HepG2 (cell line): Measurements from ENCODE around the gene VWA1. TPM values are rescaled to one million over a fixed set of nuclear protein-coding genes. Genes with fewer than 3 reads are reported as not detected.

Experiments used
- CREB3 ChIP-seq: sonication (generic); formaldehyde crosslinking; IDR thresholded peaks from 2 replicates; pipeline ENCODE4 v1.5.0; 2020; ENCODE audit warnings: missing genetic modification reagents
- ELF3 ChIP-seq: IDR thresholded peaks from 2 replicates; pipeline ENCODE4 v1.6.1; 2016; ENCODE audit warnings: missing genetic modification reagents, missing compliant biosample characterization
- GATAD1 ChIP-seq: IDR thresholded peaks from 2 replicates; pipeline ENCODE4 v1.6.1; 2016; ENCODE audit warnings: missing genetic modification reagents, missing compliant biosample characterization
- MZF1 ChIP-seq: sonication (generic); formaldehyde crosslinking; IDR thresholded peaks from 2 replicates; pipeline ENCODE4 v1.8.1; 2023; ENCODE audit warnings: mild to moderate bottlenecking, missing genetic modification reagents, borderline replicate concordance
- NFATC3 ChIP-seq: sonication (generic); formaldehyde crosslinking; IDR thresholded peaks from 2 replicates; pipeline ENCODE4 v1.5.1; 2020; ENCODE audit warnings: mild to moderate bottlenecking, missing genetic modification reagents
- NRL ChIP-seq: sonication (generic); formaldehyde crosslinking; IDR thresholded peaks from 2 replicates; pipeline ENCODE4 v1.5.0; 2020; ENCODE audit warnings: missing genetic modification reagents, mild to moderate bottlenecking, moderate library complexity, borderline replicate concordance
- RBFOX2 ChIP-seq: fragments of 200-400 bp; formaldehyde crosslinking; IDR thresholded peaks from 2 replicates; pipeline ENCODE4 v1.6.1; 2017; ENCODE audit warnings: low read depth, mild to moderate bottlenecking, low read length
- RCOR2 ChIP-seq: IDR thresholded peaks from 2 replicates; pipeline ENCODE4 v1.6.1; 2016; ENCODE audit warnings: missing biosample characterization, missing genetic modification reagents
- SIN3A ChIP-seq: IDR thresholded peaks from 2 replicates; pipeline ENCODE4 v1.6.1; 2011; ENCODE audit warnings: low read depth, mild to moderate bottlenecking, control low read depth, low read length, borderline replicate concordance
- ZBTB1 ChIP-seq: sonication (generic); formaldehyde crosslinking; IDR thresholded peaks from 2 replicates; pipeline ENCODE4 v1.4.0; 2020; ENCODE audit warnings: missing genetic modification reagents, borderline replicate concordance
- ZBTB25 ChIP-seq: IDR thresholded peaks from 2 replicates; pipeline ENCODE4 v1.6.1; 2018; ENCODE audit warnings: missing genetic modification reagents
- ZBTB7B ChIP-seq: sonication (generic); formaldehyde crosslinking; IDR thresholded peaks from 2 replicates; pipeline ENCODE4 v1.4.0; 2020; ENCODE audit warnings: missing genetic modification reagents
- ZC3H4 ChIP-seq: sonication (generic); formaldehyde crosslinking; IDR thresholded peaks from 2 replicates; pipeline ENCODE4 v1.4.0; 2020; ENCODE audit warnings: missing genetic modification reagents, borderline replicate concordance
- ZEB1 ChIP-seq: IDR thresholded peaks from 2 replicates; pipeline ENCODE4 v1.6.1; 2012; ENCODE audit warnings: mild to moderate bottlenecking, low read depth, inconsistent platforms; ENCODE audit not compliant: insufficient replicate concordance
- ZNF724P ChIP-seq: sonication (generic); formaldehyde crosslinking; IDR thresholded peaks from 2 replicates; pipeline ENCODE4 v1.8.0; 2022; ENCODE audit warnings: missing genetic modification reagents, borderline replicate concordance
- polyA plus RNA-seq, 8 experiments: library from polyadenylated mRNA; depleted of rRNA in 3 of 8; stranded (reverse) in 7 of 8; unstranded in 1 of 8; fragments of >200 nt; fragmentation: Illumina TruSeq in 4 of 8; extraction: Trizol in 4 of 8; gene quantifications; 2 replicates each; pipeline versions ENCODE4 v1.2.1 to v1.2.3, GENCODE V29; 2011 to 2016; ENCODE audit warnings: low read depth in 4 of 8, missing spikeins in 1 of 8, mixed read lengths in 1 of 8; ENCODE audit not compliant: insufficient read depth in 1 of 8
- total RNA-seq, 5 experiments: library from RNA; depleted of rRNA; stranded (reverse); fragments of >200 nt; fragmentation: Illumina TruSeq; extraction: Trizol; gene quantifications; 2 replicates each; pipeline ENCODE4 v1.2.3, GENCODE V29; 2016; ENCODE audit warnings: low read depth in 1 of 5
- TF ChIP-seq, protein P1 (sequence below): sonication (generic); formaldehyde crosslinking; IDR thresholded peaks from 2 replicates; pipeline ENCODE4 v1.5.0; 2020; ENCODE audit warnings: mild to moderate bottlenecking, missing genetic modification reagents, borderline replicate concordance
- TF ChIP-seq, protein P2 (sequence below): sonication (generic); IDR thresholded peaks from 2 replicates; pipeline ENCODE4 v1.6.1; 2016; ENCODE audit warnings: low read depth, borderline replicate concordance
- TF ChIP-seq, protein P3 (sequence below): sonication (generic); formaldehyde crosslinking; IDR thresholded peaks from 2 replicates; pipeline ENCODE4 v1.4.0; 2020; ENCODE audit warnings: missing genetic modification reagents

VWA1 gene
- total and polyA plus RNA-seq, 2 of the 13 experiments (the other 11 are each of a cell fraction or from before 2014, with no cell fraction given), result 40.9 to 57.5 TPM

GRCh38 chr1:1430114-1430982 lies 5.1 kb upstream of the VWA1 start (continued):
- TF ChIP-seq, protein P1, sequence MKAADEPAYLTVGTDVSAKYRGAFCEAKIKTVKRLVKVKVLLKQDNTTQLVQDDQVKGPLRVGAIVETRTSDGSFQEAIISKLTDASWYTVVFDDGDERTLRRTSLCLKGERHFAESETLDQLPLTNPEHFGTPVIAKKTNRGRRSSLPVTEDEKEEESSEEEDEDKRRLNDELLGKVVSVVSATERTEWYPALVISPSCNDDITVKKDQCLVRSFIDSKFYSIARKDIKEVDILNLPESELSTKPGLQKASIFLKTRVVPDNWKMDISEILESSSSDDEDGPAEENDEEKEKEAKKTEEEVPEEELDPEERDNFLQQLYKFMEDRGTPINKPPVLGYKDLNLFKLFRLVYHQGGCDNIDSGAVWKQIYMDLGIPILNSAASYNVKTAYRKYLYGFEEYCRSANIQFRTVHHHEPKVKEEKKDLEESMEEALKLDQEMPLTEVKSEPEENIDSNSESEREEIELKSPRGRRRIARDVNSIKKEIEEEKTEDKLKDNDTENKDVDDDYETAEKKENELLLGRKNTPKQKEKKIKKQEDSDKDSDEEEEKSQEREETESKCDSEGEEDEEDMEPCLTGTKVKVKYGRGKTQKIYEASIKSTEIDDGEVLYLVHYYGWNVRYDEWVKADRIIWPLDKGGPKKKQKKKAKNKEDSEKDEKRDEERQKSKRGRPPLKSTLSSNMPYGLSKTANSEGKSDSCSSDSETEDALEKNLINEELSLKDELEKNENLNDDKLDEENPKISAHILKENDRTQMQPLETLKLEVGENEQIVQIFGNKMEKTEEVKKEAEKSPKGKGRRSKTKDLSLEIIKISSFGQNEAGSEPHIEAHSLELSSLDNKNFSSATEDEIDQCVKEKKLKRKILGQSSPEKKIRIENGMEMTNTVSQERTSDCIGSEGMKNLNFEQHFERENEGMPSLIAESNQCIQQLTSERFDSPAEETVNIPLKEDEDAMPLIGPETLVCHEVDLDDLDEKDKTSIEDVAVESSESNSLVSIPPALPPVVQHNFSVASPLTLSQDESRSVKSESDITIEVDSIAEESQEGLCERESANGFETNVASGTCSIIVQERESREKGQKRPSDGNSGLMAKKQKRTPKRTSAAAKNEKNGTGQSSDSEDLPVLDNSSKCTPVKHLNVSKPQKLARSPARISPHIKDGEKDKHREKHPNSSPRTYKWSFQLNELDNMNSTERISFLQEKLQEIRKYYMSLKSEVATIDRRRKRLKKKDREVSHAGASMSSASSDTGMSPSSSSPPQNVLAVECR (CRISPR knock-in tag), result peak; percentile 28; the same call in 1 of the 2 replicates
- TF ChIP-seq, protein P2, sequence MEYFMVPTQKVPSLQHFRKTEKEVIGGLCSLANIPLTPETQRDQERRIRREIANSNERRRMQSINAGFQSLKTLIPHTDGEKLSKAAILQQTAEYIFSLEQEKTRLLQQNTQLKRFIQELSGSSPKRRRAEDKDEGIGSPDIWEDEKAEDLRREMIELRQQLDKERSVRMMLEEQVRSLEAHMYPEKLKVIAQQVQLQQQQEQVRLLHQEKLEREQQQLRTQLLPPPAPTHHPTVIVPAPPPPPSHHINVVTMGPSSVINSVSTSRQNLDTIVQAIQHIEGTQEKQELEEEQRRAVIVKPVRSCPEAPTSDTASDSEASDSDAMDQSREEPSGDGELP, result peak; percentile 70; the same call in 1 of the 2 replicates
- 0 out of 2 replicates have a peak, but pooled peaks have one; percentile 31 for TF ChIP-seq ELF3
- TF ChIP-seq NRL (CRISPR knock-in tag), result peak; percentile 10; the same call in 1 of the 2 replicates
- TF ChIP-seq ZC3H4 (CRISPR knock-in tag), result peak; percentile 35; the same call in 1 of the 2 replicates
- peak; percentile 38; the same call in 1 of the 2 replicates for TF ChIP-seq GATAD1 (CRISPR knock-in tag)
- TF ChIP-seq ZBTB7B, result peak; percentile 33
- no peak for TF ChIP-seq ZBTB1 (CRISPR knock-in tag)
- TF ChIP-seq, protein P3, sequence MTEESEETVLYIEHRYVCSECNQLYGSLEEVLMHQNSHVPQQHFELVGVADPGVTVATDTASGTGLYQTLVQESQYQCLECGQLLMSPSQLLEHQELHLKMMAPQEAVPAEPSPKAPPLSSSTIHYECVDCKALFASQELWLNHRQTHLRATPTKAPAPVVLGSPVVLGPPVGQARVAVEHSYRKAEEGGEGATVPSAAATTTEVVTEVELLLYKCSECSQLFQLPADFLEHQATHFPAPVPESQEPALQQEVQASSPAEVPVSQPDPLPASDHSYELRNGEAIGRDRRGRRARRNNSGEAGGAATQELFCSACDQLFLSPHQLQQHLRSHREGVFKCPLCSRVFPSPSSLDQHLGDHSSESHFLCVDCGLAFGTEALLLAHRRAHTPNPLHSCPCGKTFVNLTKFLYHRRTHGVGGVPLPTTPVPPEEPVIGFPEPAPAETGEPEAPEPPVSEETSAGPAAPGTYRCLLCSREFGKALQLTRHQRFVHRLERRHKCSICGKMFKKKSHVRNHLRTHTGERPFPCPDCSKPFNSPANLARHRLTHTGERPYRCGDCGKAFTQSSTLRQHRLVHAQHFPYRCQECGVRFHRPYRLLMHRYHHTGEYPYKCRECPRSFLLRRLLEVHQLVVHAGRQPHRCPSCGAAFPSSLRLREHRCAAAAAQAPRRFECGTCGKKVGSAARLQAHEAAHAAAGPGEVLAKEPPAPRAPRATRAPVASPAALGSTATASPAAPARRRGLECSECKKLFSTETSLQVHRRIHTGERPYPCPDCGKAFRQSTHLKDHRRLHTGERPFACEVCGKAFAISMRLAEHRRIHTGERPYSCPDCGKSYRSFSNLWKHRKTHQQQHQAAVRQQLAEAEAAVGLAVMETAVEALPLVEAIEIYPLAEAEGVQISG, result peak; percentile 20
- TF ChIP-seq RCOR2 (CRISPR knock-in tag), result peak; percentile 43; the same call in 1 of the 2 replicates
- TF ChIP-seq ZNF724P (CRISPR knock-in tag), result peak; percentile 47; the same call in 1 of the 2 replicates
- peak; percentile 95 for TF ChIP-seq RBFOX2
- TF ChIP-seq MZF1, result peak; percentile 87; the same call in 1 of the 2 replicates
- TF ChIP-seq CREB3 (CRISPR knock-in tag), result peak; percentile 75; the same call in 1 of the 2 replicates
- TF ChIP-seq SIN3A, result 0 out of 2 replicates have a peak, but pooled peaks have one; percentile 2
- no peak for TF ChIP-seq NFATC3
- no peak for TF ChIP-seq ZBTB25 (CRISPR knock-in tag)
- no peak for TF ChIP-seq ZEB1
